Choroid plexus epithelial cell (primary cell): ENCODE data around the gene PIK3R4.

Source experiments
- DNase-seq: peaks from one replicate; pipeline ENCODE4 v3.0.0-alpha.2; 2010; ENCODE audit warnings: low read depth
- H3K4me3 ChIP-seq: 2 replicates; pipeline ENCODE4 v1.5.1; 2011; ENCODE audit warnings: low read depth, mild to moderate bottlenecking, control low read depth, low read length, moderate library complexity
- CTCF ChIP-seq: conservative IDR thresholded peaks from 2 replicates; pipeline ENCODE4 v1.5.1; 2011; ENCODE audit warnings: low read depth, mild to moderate bottlenecking, control low read depth, inconsistent platforms, low read length, moderate library complexity

The PIK3R4 gene

GRCh38 chr3:130711565-130712324, 34.9 kb downstream of the PIK3R4 start:
- H3K4me3 ChIP-seq = no peak overlapping the region
- DNase-seq = no peak
- no peak for TF ChIP-seq CTCF

GRCh38 chr3:130709671-130710070, 37.0 kb downstream of the PIK3R4 start:
- no peak for DNase-seq
- TF ChIP-seq CTCF = no peak
- H3K4me3 ChIP-seq = no peak overlapping the region

GRCh38 chr3:130707902-130708601, 38.6 kb downstream of the PIK3R4 start:
- TF ChIP-seq CTCF = no peak
- H3K4me3 ChIP-seq = no peak overlapping the region
- no peak for DNase-seq

- TF ChIP-seq CTCF = no peak
- H3K4me3 ChIP-seq = no peak overlapping the region
- DNase-seq = no peak
Measured at GRCh38 chr3:130705501-130705900, 41.1 kb downstream of the PIK3R4 start.

- no peak for DNase-seq
- TF ChIP-seq CTCF = no peak
- no peak overlapping the region for H3K4me3 ChIP-seq
Measured at GRCh38 chr3:130702985-130703384, 43.6 kb downstream of the PIK3R4 start.

- peak; percentile 24 for DNase-seq
- no peak for TF ChIP-seq CTCF
- no peak overlapping the region for H3K4me3 ChIP-seq
Measured at GRCh38 chr3:130700541-130700940, 46.1 kb downstream of the PIK3R4 start.
